Keratinocyte (primary cell): Measurements from ENCODE around the gene RBM41.

ENCODE experiments used
- EZH2 ChIP-seq: IDR thresholded peaks from one replicate; pipeline ENCODE4 v1.6.1; 2012; ENCODE audit warnings: inconsistent platforms, mild to moderate bottlenecking, low read length, moderate library complexity
- TF ChIP-seq, protein P1 (sequence below), 3 experiments: IDR thresholded peaks in 1 of 3; conservative IDR thresholded peaks in 1 of 3; optimal IDR thresholded peaks in 1 of 3; 2 replicates in 2 of 3; 3 replicates in 1 of 3; pipeline versions ENCODE3 to v1.5.1; 2011; ENCODE audit warnings: low read length in 3 of 3, mild to moderate bottlenecking in 3 of 3, moderate library complexity in 2 of 3, control low read depth in 1 of 3, inconsistent platforms in 1 of 3; ENCODE audit not compliant: insufficient read depth in 2 of 3; ENCODE audit errors: extremely low read depth in 1 of 3

DNA sequence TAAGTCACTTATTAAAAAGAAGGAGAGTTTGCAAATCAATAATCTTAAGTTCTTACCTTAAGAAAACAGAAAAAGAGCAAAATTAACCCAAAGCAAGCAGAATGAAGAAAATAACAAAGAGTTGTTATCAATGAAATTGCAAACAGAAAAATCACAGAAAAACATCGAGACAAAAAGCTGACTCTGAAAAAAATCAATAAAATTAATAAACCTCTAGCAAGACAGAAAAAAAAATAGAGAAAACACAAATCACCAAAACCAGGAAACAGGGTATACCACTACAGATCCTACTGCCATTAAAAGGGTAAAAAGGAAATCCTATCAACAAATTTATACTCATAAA lies 17.3 kb upstream of the RBM41 start:
- TF ChIP-seq, protein P1, sequence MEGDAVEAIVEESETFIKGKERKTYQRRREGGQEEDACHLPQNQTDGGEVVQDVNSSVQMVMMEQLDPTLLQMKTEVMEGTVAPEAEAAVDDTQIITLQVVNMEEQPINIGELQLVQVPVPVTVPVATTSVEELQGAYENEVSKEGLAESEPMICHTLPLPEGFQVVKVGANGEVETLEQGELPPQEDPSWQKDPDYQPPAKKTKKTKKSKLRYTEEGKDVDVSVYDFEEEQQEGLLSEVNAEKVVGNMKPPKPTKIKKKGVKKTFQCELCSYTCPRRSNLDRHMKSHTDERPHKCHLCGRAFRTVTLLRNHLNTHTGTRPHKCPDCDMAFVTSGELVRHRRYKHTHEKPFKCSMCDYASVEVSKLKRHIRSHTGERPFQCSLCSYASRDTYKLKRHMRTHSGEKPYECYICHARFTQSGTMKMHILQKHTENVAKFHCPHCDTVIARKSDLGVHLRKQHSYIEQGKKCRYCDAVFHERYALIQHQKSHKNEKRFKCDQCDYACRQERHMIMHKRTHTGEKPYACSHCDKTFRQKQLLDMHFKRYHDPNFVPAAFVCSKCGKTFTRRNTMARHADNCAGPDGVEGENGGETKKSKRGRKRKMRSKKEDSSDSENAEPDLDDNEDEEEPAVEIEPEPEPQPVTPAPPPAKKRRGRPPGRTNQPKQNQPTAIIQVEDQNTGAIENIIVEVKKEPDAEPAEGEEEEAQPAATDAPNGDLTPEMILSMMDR (optimal IDR thresholded peaks at IDR 0.05 in 1 of 3, IDR thresholded peaks at IDR 0.05 in 1 of 3, conservative IDR thresholded peaks at IDR 0.05 in 1 of 3; ENCODE audit: extremely low read depth in 1 of 3, insufficient read depth in 2 of 3, low read length in 3 of 3) = no peak
- TF ChIP-seq EZH2 = no peak
